Right lobe of liver (tissue), 4 donors: ENCODE data around the gene CSTB.

ENCODE experiments used
- POLR2A ChIP-seq: fragments of 450-650 bp; IDR thresholded peaks from one replicate; pipeline ENCODE4 v1.6.1; 2017; ENCODE audit warnings: antibody characterized with exemption, mild to moderate bottlenecking
- TF ChIP-seq, protein P1 (sequence below), 4 donors: fragments of 200-600 bp in 3 of 4; fragments of 450-650 bp in 1 of 4; IDR thresholded peaks; one replicate each; pipeline versions ENCODE4 v1.5.1 to v1.8.0; 2016 to 2022; ENCODE audit warnings: antibody characterized with exemption in 4 of 4, mild to moderate bottlenecking in 2 of 4
- donor health status: DM: no; HTN: no; CAD: no.
- donor health status: DM: no; HTN: no; CAD: no.
- donor health status: DM: no; HTN: yes; CAD: no.

DNA sequence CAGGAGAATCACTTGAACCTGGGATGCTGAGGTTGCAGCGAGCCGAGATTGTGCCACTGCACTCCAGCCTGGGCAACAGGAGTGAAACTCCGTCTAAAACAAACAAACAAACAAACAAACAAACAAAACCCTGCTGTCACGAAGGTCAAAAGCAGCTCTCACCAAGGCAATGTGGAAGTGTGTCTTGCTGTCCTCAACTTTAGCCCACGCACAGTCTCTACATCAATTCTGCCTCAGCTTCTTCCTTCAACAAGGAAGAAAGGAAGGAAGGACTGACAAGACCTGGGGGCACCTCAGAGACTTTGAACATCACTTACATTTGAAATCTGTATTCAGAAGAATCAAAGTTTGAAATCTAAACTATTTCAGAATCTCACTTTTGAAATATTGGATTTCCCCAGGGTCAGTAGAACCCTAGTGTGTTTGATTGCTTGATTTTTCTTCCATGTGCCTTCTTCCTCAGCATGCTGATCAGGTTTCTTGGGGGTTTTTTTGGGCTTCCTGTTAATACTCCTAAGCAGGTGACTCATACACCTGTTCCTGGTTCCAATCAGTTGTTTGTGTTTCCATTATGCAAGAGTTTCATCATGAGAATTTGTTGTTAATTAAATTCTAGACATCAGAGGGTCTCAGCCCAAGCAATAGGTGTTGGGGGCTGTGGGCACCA is 6.5 kb upstream of the CSTB start:
- no peak for TF ChIP-seq POLR2A
- TF ChIP-seq, protein P1, sequence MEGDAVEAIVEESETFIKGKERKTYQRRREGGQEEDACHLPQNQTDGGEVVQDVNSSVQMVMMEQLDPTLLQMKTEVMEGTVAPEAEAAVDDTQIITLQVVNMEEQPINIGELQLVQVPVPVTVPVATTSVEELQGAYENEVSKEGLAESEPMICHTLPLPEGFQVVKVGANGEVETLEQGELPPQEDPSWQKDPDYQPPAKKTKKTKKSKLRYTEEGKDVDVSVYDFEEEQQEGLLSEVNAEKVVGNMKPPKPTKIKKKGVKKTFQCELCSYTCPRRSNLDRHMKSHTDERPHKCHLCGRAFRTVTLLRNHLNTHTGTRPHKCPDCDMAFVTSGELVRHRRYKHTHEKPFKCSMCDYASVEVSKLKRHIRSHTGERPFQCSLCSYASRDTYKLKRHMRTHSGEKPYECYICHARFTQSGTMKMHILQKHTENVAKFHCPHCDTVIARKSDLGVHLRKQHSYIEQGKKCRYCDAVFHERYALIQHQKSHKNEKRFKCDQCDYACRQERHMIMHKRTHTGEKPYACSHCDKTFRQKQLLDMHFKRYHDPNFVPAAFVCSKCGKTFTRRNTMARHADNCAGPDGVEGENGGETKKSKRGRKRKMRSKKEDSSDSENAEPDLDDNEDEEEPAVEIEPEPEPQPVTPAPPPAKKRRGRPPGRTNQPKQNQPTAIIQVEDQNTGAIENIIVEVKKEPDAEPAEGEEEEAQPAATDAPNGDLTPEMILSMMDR (IDR thresholded peaks at IDR 0.05), result no peak
